Stimulated activated naive B cell treated with anti-CD40 and anti-IgM and Interleukin-4, amounts not matched to agents 10 μg/mL and 1 μg/mL and 100 μg/mL, for 72 hours (primary cell): Measurements from ENCODE around the gene OSBPL5.
A peak's percentile ranks its signal among the peaks of the same experiment; 100 is the strongest.

Experiments used
- ATAC-seq, 2 donors: fragments of 150-1000 bp; cut with Tn5 transposase; replicated peaks; 2 replicates each; pipeline ENCODE4 v1.10.0; 2021; ENCODE audit warnings: moderate library complexity in 1 of 2
- DNase-seq: peaks from one replicate; pipeline ENCODE4 v3.0.0; 2021
- H3K27ac Mint-ChIP-seq: one replicate; pipeline ENCODE4 v1.8.0; 2022; ENCODE audit warnings: mild to moderate bottlenecking, mixed read lengths
- H3K27me3 Mint-ChIP-seq, 2 donors: one replicate each; pipeline ENCODE4 v1.8.0; 2022; ENCODE audit warnings: mixed read lengths in 2 of 2
- H3K36me3 Mint-ChIP-seq, 2 donors: one replicate each; pipeline ENCODE4 v1.8.0; 2022; ENCODE audit warnings: mixed read lengths in 2 of 2, mild to moderate bottlenecking in 1 of 2
- H3K4me1 Mint-ChIP-seq, 2 donors: one replicate each; pipeline ENCODE4 v1.8.0; 2022; ENCODE audit warnings: mixed read lengths in 2 of 2, mild to moderate bottlenecking in 1 of 2
- H3K4me3 Mint-ChIP-seq, 2 donors: one replicate each; pipeline ENCODE4 v1.8.0; 2022; ENCODE audit warnings: mild to moderate bottlenecking in 2 of 2, mixed read lengths in 2 of 2, moderate library complexity in 1 of 2
- H3K9me3 Mint-ChIP-seq, 2 donors: one replicate each; pipeline ENCODE4 v1.8.0; 2022; ENCODE audit warnings: mixed read lengths in 2 of 2, mild to moderate bottlenecking in 1 of 2

The OSBPL5 gene

GRCh38 chr11:3165152-3165705 lies at the start of gene OSBPL5:
TSS of gene OSBPL5 (minus strand) at chr11:3165310. CDS start at chr11:3129148, 36,162 bp downstream.
- Mint-ChIP-seq H3K4me1 (peaks cover 16 to 29% of the 10 kb centered on the region in 2 donors), H3K27me3 (peaks cover 66 to 89% of the 10 kb centered on the region in 2 donors), H3K36me3 (no peaks in the 10 kb centered on the region), H3K27ac (no peak within 1 kb of the TSS), H3K9me3 (no peaks in the 10 kb centered on the region), H3K4me3 (peak within 1 kb of the TSS; percentile 56 to 61)
- ATAC-seq (peak; percentile 43 to 50), DNase-seq (no peak)

GRCh38 chr11:3214420-3214699 lies 49.2 kb upstream of the OSBPL5 start:
- Mint-ChIP-seq H3K4me3 (no peak overlapping the region), H3K4me1 (peaks cover 6 to 7% of the 10 kb centered on the region in 2 donors), H3K36me3 (peaks cover 3% of the 10 kb centered on the region in 2 donors), H3K27ac (no peak overlapping the region), H3K9me3 (peaks cover 6 to 7% of the 10 kb centered on the region in 2 donors), H3K27me3 (peaks cover 36 to 48% of the 10 kb centered on the region in 2 donors)
- no peak for DNase-seq
- no peak for ATAC-seq

GRCh38 chr11:3213659-3214419 lies 48.7 kb upstream of the OSBPL5 start:
- DNase-seq (no peak), ATAC-seq (no peak)
- peaks cover 36 to 48% of the 10 kb centered on the region in 2 donors for H3K27me3 Mint-ChIP-seq
- peaks cover 3% of the 10 kb centered on the region in 2 donors for H3K36me3 Mint-ChIP-seq
- H3K9me3 Mint-ChIP-seq: peaks cover 6 to 7% of the 10 kb centered on the region in 2 donors
- peaks cover 6 to 7% of the 10 kb centered on the region in 2 donors for H3K4me1 Mint-ChIP-seq
- H3K4me3 Mint-ChIP-seq: no peak overlapping the region
- no peak overlapping the region for H3K27ac Mint-ChIP-seq

GRCh38 chr11:3208272-3208671 lies 43.2 kb upstream of the OSBPL5 start:
- Mint-ChIP-seq H3K27ac (no peak overlapping the region), H3K9me3 (peaks cover 5 to 7% of the 10 kb centered on the region in 2 donors), H3K36me3 (peaks cover 3% of the 10 kb centered on the region in 2 donors), H3K4me1 (no peaks in the 10 kb centered on the region), H3K4me3 (no peak overlapping the region), H3K27me3 (peaks cover 0 to under 1% of the 10 kb centered on the region in 2 donors)
- DNase-seq: no peak
- no peak for ATAC-seq

- Mint-ChIP-seq H3K9me3 (peaks cover 5 to 7% of the 10 kb centered on the region in 2 donors), H3K27ac (no peak overlapping the region), H3K4me3 (no peak overlapping the region), H3K4me1 (no peaks in the 10 kb centered on the region), H3K36me3 (peaks cover 3% of the 10 kb centered on the region in 2 donors), H3K27me3 (peaks cover 3 to 5% of the 10 kb centered on the region in 2 donors)
- DNase-seq: no peak
- ATAC-seq: no peak
Observed at GRCh38 chr11:3207526-3208189, 42.5 kb upstream of the OSBPL5 start.

- no peak overlapping the region for H3K27ac Mint-ChIP-seq
- peaks cover 3% of the 10 kb centered on the region in 2 donors for H3K36me3 Mint-ChIP-seq
- H3K27me3 Mint-ChIP-seq: peaks cover 8 to 10% of the 10 kb centered on the region in 2 donors
- ATAC-seq (no peak), DNase-seq (no peak)
- H3K9me3 Mint-ChIP-seq: peaks cover 3 to 4% of the 10 kb centered on the region in 2 donors
- H3K4me3 Mint-ChIP-seq: no peak overlapping the region
- no peaks in the 10 kb centered on the region for H3K4me1 Mint-ChIP-seq
Observed at GRCh38 chr11:3206922-3207204, 41.8 kb upstream of the OSBPL5 start.

- no peaks in the 10 kb centered on the region for H3K36me3 Mint-ChIP-seq
- ATAC-seq (no peak), DNase-seq (no peak)
- H3K27ac Mint-ChIP-seq: no peak overlapping the region
- H3K4me3 Mint-ChIP-seq: no peak overlapping the region
- no peaks in the 10 kb centered on the region for H3K9me3 Mint-ChIP-seq
- peaks cover 8 to 14% of the 10 kb centered on the region in 2 donors for H3K27me3 Mint-ChIP-seq
- no peaks in the 10 kb centered on the region for H3K4me1 Mint-ChIP-seq
Observed at GRCh38 chr11:3206156-3206921, 41.2 kb upstream of the OSBPL5 start.

- no peaks in the 10 kb centered on the region for H3K4me1 Mint-ChIP-seq
- H3K4me3 Mint-ChIP-seq: no peak overlapping the region
- DNase-seq: no peak
- peaks cover 15 to 16% of the 10 kb centered on the region in 2 donors for H3K27me3 Mint-ChIP-seq
- no peaks in the 10 kb centered on the region for H3K9me3 Mint-ChIP-seq
- ATAC-seq: no peak
- H3K36me3 Mint-ChIP-seq: no peaks in the 10 kb centered on the region
- H3K27ac Mint-ChIP-seq: no peak overlapping the region
Observed at GRCh38 chr11:3205261-3206155, 40.4 kb upstream of the OSBPL5 start.

GRCh38 chr11:3204141-3205015 lies 39.3 kb upstream of the OSBPL5 start:
- no peak for DNase-seq
- Mint-ChIP-seq H3K9me3 (no peaks in the 10 kb centered on the region), H3K27me3 (peaks cover 22 to 24% of the 10 kb centered on the region in 2 donors), H3K27ac (no peak overlapping the region), H3K4me1 (no peaks in the 10 kb centered on the region), H3K4me3 (no peak overlapping the region), H3K36me3 (no peaks in the 10 kb centered on the region)
- no peak for ATAC-seq

- Mint-ChIP-seq H3K4me1 (no peaks in the 10 kb centered on the region), H3K9me3 (no peaks in the 10 kb centered on the region), H3K27ac (no peak overlapping the region), H3K4me3 (no peak overlapping the region), H3K36me3 (no peaks in the 10 kb centered on the region), H3K27me3 (peaks cover 22 to 24% of the 10 kb centered on the region in 2 donors)
- DNase-seq (no peak), ATAC-seq (no peak)
Observed at GRCh38 chr11:3203221-3204043, 38.3 kb upstream of the OSBPL5 start.

GRCh38 chr11:3202759-3203158 lies 37.6 kb upstream of the OSBPL5 start:
- no peaks in the 10 kb centered on the region for H3K36me3 Mint-ChIP-seq
- H3K9me3 Mint-ChIP-seq: no peaks in the 10 kb centered on the region
- H3K27me3 Mint-ChIP-seq: peaks cover 22 to 24% of the 10 kb centered on the region in 2 donors
- no peak for DNase-seq
- no peak overlapping the region for H3K27ac Mint-ChIP-seq
- no peak overlapping the region for H3K4me3 Mint-ChIP-seq
- no peak for ATAC-seq
- no peaks in the 10 kb centered on the region for H3K4me1 Mint-ChIP-seq

GRCh38 chr11:3202305-3202704 lies 37.2 kb upstream of the OSBPL5 start:
- H3K27ac Mint-ChIP-seq: no peak overlapping the region
- no peaks in the 10 kb centered on the region for H3K36me3 Mint-ChIP-seq
- DNase-seq: no peak
- peaks cover 22 to 24% of the 10 kb centered on the region in 2 donors for H3K27me3 Mint-ChIP-seq
- no peak overlapping the region for H3K4me3 Mint-ChIP-seq
- H3K4me1 Mint-ChIP-seq: no peaks in the 10 kb centered on the region
- no peaks in the 10 kb centered on the region for H3K9me3 Mint-ChIP-seq
- ATAC-seq: no peak
